ENCODE data around the gene ZNF724. TPM values are rescaled to one million over a fixed set of nuclear protein-coding genes. Genes with fewer than 3 reads are reported as not detected.
"Not testable (repeated sequence)": the region's sequence is repeated elsewhere in the genome, so short reads cannot be mapped to it uniquely, and the experiment has no call there.

Gene ZNF724
- total RNA-seq, 2 experiments from 2014 or later: 27.2 to 34.6 TPM

DNA sequence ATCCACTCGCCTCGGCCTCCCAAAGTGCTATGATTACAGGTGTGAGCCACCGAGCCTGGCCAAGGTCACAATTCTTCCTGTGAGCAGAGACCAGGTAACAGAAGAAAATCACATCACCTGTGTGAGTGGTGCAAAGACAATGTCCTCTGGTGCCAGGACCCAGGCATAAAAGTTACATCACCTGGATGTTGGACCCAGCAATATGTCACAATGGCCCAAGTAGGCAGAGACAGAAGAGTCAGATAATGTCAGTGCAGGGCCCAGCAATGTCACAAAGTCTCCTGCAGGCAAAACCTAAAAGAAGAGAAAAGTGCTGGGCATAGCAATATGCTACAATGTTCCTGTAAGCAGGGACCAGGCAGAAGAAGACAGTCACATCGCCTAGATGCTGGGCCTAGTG, 5.5 kb upstream of the ZNF724 start:
- ChIA-PET CTCF (ENCODE audit: unreplicated experiment) (no interaction called here), POLR2A (no interaction called here)
- no peak overlapping the region for H3K4me3 ChIP-seq (ENCODE audit: low read depth, low read length, poor library complexity, severe bottlenecking)
- no peaks in the 10 kb centered on the region for H4K20me1 ChIP-seq (ENCODE audit: insufficient read depth, low read length)
- H3K79me2 ChIP-seq (ENCODE audit: insufficient read depth, low read depth, low read length): 0 out of 2 replicates have a peak, but pooled peaks cover 4% of the 10 kb centered on the region
- DNase-seq (ENCODE audit: low spot score): no peak
- H2AFZ ChIP-seq (ENCODE audit: low read length): no peak overlapping the region
- no TSS peak for BruUV-seq (replicated peaks)
- peaks cover 31% of the 10 kb centered on the region for H3K36me3 ChIP-seq (ENCODE audit: insufficient read depth, low read length)
- H3K27ac ChIP-seq (ENCODE audit: low read depth, low read length, poor library complexity, severe bottlenecking): no peak overlapping the region
- intact Hi-C loops (cut with micrococcal nuclease; ENCODE audit: unreplicated experiment): loop anchor here (10.0 kb wide), 1 partner anchor 141 kb away; the partner anchor contains the start of gene ZNF730
- H3K4me2 ChIP-seq (ENCODE audit: low read length): no peak overlapping the region
- no peaks in the 10 kb centered on the region for H3K9me2 ChIP-seq (ENCODE audit: insufficient read depth, low read length)
- H3K4me1 ChIP-seq (ENCODE audit: insufficient read depth, low read length, poor library complexity, severe bottlenecking): peaks cover 4% of the 10 kb centered on the region
- TF ChIP-seq, protein P1, sequence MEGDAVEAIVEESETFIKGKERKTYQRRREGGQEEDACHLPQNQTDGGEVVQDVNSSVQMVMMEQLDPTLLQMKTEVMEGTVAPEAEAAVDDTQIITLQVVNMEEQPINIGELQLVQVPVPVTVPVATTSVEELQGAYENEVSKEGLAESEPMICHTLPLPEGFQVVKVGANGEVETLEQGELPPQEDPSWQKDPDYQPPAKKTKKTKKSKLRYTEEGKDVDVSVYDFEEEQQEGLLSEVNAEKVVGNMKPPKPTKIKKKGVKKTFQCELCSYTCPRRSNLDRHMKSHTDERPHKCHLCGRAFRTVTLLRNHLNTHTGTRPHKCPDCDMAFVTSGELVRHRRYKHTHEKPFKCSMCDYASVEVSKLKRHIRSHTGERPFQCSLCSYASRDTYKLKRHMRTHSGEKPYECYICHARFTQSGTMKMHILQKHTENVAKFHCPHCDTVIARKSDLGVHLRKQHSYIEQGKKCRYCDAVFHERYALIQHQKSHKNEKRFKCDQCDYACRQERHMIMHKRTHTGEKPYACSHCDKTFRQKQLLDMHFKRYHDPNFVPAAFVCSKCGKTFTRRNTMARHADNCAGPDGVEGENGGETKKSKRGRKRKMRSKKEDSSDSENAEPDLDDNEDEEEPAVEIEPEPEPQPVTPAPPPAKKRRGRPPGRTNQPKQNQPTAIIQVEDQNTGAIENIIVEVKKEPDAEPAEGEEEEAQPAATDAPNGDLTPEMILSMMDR (conservative IDR thresholded peaks at IDR 0.05; ENCODE audit: low read length): no peak
- TF ChIP-seq EZH2phosphoT487 (IDR thresholded peaks at IDR 0.05; ENCODE audit: borderline replicate concordance, low read depth, low read length): no peak
- no peaks in the 10 kb centered on the region for H3K9me3 ChIP-seq (ENCODE audit: low read length)

DNA sequence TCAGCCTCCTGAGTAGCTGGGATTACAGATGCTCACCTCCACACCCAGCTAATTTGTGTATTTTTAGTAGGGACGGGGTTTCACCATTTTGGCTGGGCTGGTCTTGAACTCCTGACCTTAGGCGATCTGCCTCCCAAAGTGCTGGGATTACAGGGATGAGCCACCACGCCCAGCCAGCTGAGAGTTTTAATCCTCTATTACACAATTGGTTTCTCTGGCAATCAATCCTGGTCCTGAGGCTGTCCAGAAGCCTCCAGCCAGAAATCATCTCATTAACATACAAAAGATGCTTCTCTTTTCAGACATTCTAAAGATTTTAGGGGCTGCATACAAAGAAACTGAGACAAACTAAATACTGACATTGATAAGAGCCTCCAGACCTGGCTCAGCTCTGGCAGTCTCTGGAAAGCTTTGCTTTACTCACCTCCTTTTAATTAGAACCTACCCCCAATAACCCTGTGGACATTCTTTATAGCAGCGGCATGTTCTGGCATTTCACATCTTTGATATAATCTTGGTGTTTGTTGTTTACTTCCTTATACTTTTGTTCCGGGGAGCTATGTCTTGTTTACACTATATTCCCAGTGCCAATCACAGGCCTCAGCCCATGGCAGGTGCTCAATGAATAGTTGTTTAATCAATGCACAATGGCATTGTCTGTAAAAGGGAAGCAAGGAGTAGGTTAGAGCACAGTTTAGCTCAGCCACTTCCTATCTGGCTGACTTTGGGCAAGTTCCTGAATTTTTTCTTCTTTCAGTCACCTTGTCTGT, 4.1 kb upstream of the ZNF724 start:
- ChIA-PET CTCF (ENCODE audit: unreplicated experiment) (no interaction called here), POLR2A (interaction anchor here (0.5 to 0.7 kb wide), 3 partner anchors 11 to 1400 kb away, joined by 3 to 6 read pairs (median 5); no protein-coding TSS in a partner anchor)
- no peaks in the 10 kb centered on the region for H3K9me3 ChIP-seq (ENCODE audit: low read length)
- H3K27ac ChIP-seq (ENCODE audit: low read depth, low read length, poor library complexity, severe bottlenecking): no peak overlapping the region
- H3K4me3 ChIP-seq (ENCODE audit: low read depth, low read length, poor library complexity, severe bottlenecking): no peak overlapping the region
- TF ChIP-seq, protein P1 (conservative IDR thresholded peaks at IDR 0.05; ENCODE audit: low read length): no peak
- no peak for TF ChIP-seq EZH2phosphoT487 (IDR thresholded peaks at IDR 0.05; ENCODE audit: borderline replicate concordance, low read depth, low read length)
- BruUV-seq (replicated peaks): no TSS peak
- peaks cover 17% of the 10 kb centered on the region for H3K36me3 ChIP-seq (ENCODE audit: insufficient read depth, low read length)
- peaks cover 5% of the 10 kb centered on the region for H3K4me1 ChIP-seq (ENCODE audit: insufficient read depth, low read length, poor library complexity, severe bottlenecking)
- no peak for DNase-seq (ENCODE audit: low spot score)
- H2AFZ ChIP-seq (ENCODE audit: low read length): no peak overlapping the region
- no peak overlapping the region for H3K4me2 ChIP-seq (ENCODE audit: low read length)
- no peaks in the 10 kb centered on the region for H3K9me2 ChIP-seq (ENCODE audit: insufficient read depth, low read length)
- H3K79me2 ChIP-seq (ENCODE audit: insufficient read depth, low read depth, low read length): peaks cover 11% of the 10 kb centered on the region
- H4K20me1 ChIP-seq (ENCODE audit: insufficient read depth, low read length): no peaks in the 10 kb centered on the region
- intact Hi-C loops (cut with micrococcal nuclease; ENCODE audit: unreplicated experiment): loop anchor here (10.0 kb wide), 1 partner anchor 140 kb away; the partner anchor contains the start of gene ZNF730

DNA sequence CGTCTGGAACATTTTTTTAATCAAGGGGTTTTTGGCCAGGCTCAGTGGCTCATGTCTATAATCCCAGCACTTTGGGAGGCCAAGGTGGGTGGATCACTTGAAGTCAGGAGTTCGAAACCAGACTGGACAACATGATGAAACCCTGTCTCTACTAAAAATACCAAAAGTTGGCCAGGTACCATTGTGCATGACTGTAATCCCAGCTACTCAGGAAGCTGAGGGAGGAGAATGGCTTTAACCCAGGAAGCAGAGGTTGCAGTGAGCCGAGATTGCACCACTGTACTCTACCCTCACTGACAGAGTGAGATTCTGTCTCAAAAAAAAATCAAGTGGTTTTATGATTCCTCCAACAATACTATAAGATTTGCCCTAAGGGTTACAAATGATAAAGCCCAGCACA, 3.1 kb upstream of the ZNF724 start:
- CTCF ChIA-PET (ENCODE audit: unreplicated experiment); H3K4me2 ChIP-seq (ENCODE audit: low read length); H3K9me2 ChIP-seq (ENCODE audit: insufficient read depth, low read length); H4K20me1 ChIP-seq (ENCODE audit: insufficient read depth, low read length); H2AFZ ChIP-seq (ENCODE audit: low read length); H3K9me3 ChIP-seq (ENCODE audit: low read length); BruUV-seq (replicated peaks); DNase-seq (ENCODE audit: low spot score); H3K27ac ChIP-seq (ENCODE audit: low read depth, low read length, poor library complexity, severe bottlenecking); H3K4me3 ChIP-seq (ENCODE audit: low read depth, low read length, poor library complexity, severe bottlenecking): not testable (repeated sequence)
- intact Hi-C loops (cut with micrococcal nuclease; ENCODE audit: unreplicated experiment): loop anchor here (10.0 kb wide), 1 partner anchor 138 kb away; the partner anchor contains the start of gene ZNF730
- Histone ChIP-seq H3K36me3 (ENCODE audit: insufficient read depth, low read length) (peaks cover 16% of the 10 kb centered on the region), H3K4me1 (ENCODE audit: insufficient read depth, low read length, poor library complexity, severe bottlenecking) (peaks cover 15% of the 10 kb centered on the region), H3K79me2 (ENCODE audit: insufficient read depth, low read depth, low read length) (peaks cover 22% of the 10 kb centered on the region)
- POLR2A ChIA-PET: interaction anchor here (0.7 kb wide), 1 partner anchor 191 kb away, joined by 5 read pairs; no protein-coding TSS in a partner anchor

Data from OCI-LY7 (cell line).